Progenitor cell of endocrine pancreas (in vitro differentiated cells): Measurements from ENCODE around the gene CCDC28B. TPM values are rescaled to one million over a fixed set of nuclear protein-coding genes. Genes with fewer than 3 reads are reported as not detected.
A peak's percentile ranks its signal among the peaks of the same experiment; 100 is the strongest.

Experiments used
- DNase-seq: peaks from one replicate; pipeline ENCODE4 v3.0.0; 2021; ENCODE audit warnings: low spot score; ENCODE audit not compliant: unreplicated experiment
- H3K27ac Mint-ChIP-seq: 2 replicates; pipeline ENCODE4 v1.8.0; 2021; ENCODE audit warnings: mild to moderate bottlenecking, moderate library complexity, mixed read lengths
- H3K27me3 Mint-ChIP-seq: 2 replicates; pipeline ENCODE4 v1.8.0; 2021; ENCODE audit warnings: mixed read lengths
- H3K36me3 Mint-ChIP-seq: 2 replicates; pipeline ENCODE4 v1.8.0; 2022; ENCODE audit warnings: mixed read lengths; ENCODE audit not compliant: insufficient read depth
- H3K4me1 Mint-ChIP-seq: 2 replicates; pipeline ENCODE4 v1.8.0; 2021; ENCODE audit warnings: low read depth, mixed read lengths
- H3K4me3 Mint-ChIP-seq: 2 replicates; pipeline ENCODE4 v1.8.0; 2021; ENCODE audit warnings: low read depth, mild to moderate bottlenecking, moderate library complexity, mixed read lengths
- H3K9me3 Mint-ChIP-seq: 2 replicates; pipeline ENCODE4 v1.8.0; 2021; ENCODE audit warnings: low read depth, mixed read lengths
- total RNA-seq: library from RNA; stranded (reverse); gene quantifications from 2 replicates; pipeline ENCODE4 v1.2.1, GENCODE V29; 2021
- TF ChIP-seq, protein P1 (sequence below): fragments of 200-600 bp; sonication (generic); IDR thresholded peaks from one replicate; pipeline ENCODE4 v1.5.0; 2021; ENCODE audit warnings: antibody characterized with exemption, mild to moderate bottlenecking; ENCODE audit not compliant: unreplicated experiment

The CCDC28B gene
- total RNA-seq, 1 donor from 2014 or later = 15.5 TPM

DNA sequence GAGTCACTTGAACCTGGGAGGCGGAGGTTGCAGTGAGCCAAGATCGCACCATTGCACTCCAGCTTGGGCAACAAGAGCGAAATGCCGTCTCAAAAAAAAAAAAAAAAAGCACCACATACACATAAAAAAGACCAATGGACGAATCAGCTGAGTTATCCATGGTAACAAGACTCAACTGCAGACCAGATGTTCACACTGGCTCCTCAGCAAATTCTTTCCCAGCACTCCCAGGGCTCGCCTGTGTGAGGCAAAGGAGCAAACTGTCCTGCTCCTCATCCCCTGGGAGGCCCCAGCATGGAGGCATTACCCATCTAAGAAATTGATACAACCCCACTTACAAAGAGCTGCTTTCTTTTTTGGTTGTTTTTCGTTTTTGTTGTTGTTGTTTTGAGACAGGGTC is 18.6 kb downstream of the CCDC28B start:
- TF ChIP-seq, protein P1, sequence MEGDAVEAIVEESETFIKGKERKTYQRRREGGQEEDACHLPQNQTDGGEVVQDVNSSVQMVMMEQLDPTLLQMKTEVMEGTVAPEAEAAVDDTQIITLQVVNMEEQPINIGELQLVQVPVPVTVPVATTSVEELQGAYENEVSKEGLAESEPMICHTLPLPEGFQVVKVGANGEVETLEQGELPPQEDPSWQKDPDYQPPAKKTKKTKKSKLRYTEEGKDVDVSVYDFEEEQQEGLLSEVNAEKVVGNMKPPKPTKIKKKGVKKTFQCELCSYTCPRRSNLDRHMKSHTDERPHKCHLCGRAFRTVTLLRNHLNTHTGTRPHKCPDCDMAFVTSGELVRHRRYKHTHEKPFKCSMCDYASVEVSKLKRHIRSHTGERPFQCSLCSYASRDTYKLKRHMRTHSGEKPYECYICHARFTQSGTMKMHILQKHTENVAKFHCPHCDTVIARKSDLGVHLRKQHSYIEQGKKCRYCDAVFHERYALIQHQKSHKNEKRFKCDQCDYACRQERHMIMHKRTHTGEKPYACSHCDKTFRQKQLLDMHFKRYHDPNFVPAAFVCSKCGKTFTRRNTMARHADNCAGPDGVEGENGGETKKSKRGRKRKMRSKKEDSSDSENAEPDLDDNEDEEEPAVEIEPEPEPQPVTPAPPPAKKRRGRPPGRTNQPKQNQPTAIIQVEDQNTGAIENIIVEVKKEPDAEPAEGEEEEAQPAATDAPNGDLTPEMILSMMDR = no peak
- H3K27me3 Mint-ChIP-seq = no peaks in the 10 kb centered on the region
- H3K36me3 Mint-ChIP-seq = peaks cover 4% of the 10 kb centered on the region
- DNase-seq = no peak
- H3K9me3 Mint-ChIP-seq = no peaks in the 10 kb centered on the region
- H3K4me3 Mint-ChIP-seq = no peak overlapping the region
- peaks cover 22% of the 10 kb centered on the region for H3K4me1 Mint-ChIP-seq
- H3K27ac Mint-ChIP-seq = no peak overlapping the region

GRCh38 chr1:32220746-32221580 is 20.6 kb downstream of the CCDC28B start:
- Mint-ChIP-seq H3K9me3 (no peaks in the 10 kb centered on the region), H3K4me1 (peaks cover 23% of the 10 kb centered on the region), H3K27me3 (no peaks in the 10 kb centered on the region), H3K27ac (peak overlapping the region; percentile 98), H3K4me3 (peak overlapping the region; percentile 98), H3K36me3 (peaks cover 6% of the 10 kb centered on the region)
- TF ChIP-seq, protein P1 = no peak
- DNase-seq = no peak

DNA sequence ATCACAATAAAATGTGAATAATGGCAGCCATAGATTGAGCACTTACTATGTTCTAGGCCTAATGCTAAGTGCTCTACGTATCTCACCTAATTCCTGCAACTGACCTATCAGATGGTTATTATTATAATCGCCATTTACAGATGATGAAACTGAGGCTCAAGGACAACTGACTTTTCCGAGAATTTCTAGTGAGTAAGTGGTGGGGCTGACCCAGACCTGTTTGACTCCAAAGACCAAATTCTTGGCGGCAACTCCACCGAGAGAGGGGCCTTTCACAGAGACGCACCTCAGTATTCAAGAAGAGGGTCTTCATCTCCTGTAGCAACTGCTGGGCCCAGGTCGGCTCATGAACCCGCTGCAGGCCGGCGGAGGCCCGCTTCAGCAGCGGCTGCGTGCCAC is 21.2 kb downstream of the CCDC28B start:
- peak overlapping the region; percentile 98 for H3K4me3 Mint-ChIP-seq
- DNase-seq = no peak
- peak overlapping the region; percentile 98 for H3K27ac Mint-ChIP-seq
- H3K27me3 Mint-ChIP-seq = no peaks in the 10 kb centered on the region
- H3K36me3 Mint-ChIP-seq = peaks cover 6% of the 10 kb centered on the region
- TF ChIP-seq, protein P1 = no peak
- H3K4me1 Mint-ChIP-seq = peaks cover 22% of the 10 kb centered on the region
- H3K9me3 Mint-ChIP-seq = no peaks in the 10 kb centered on the region

DNA sequence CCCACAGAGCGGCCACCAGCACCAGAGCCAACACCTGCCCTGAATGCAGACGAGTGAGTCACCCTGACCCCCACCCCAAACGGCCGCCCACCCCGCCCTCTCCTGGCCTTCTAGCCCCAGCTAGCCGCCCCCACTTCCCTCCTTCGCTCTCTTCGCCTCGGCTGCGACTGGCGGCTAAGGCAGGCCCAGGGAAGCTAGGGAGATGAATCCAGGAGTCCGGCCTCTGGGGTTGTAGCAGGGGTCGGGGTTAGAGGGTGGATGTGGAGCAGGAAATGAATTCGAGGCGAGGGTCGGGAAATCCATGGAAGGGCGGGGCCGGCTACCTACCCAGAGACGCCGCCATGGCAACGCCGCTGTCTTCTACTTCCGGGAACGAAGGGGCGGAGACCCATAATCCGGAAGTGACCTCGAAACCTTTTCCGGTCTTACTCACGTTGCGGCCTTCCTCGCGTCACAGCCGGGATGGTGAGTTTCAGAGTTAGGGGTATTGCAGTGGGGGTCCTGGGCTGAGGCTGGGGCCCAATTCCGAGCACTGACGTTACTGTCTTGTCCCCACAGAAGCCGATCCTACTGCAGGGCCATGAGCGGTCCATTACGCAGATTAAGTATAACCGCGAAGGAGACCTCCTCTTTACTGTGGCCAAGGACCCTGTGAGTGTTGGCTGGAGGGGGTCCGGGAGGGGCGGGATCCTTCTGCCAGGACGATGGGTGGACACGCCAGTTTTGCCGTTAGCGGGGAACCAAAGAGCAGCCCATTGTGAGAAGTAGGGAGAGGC is 21.8 kb downstream of the CCDC28B start, which contains the start of the genes EIF3I and TMEM234:
Gene EIF3I (plus strand): TSS at position 428 of the 776 bp plus-strand sequence. CDS start 35 bp downstream, at position 463.
Gene TMEM234 (minus strand): TSS at position 374 of the 776 bp plus-strand sequence. CDS start 31 bp downstream, at position 343.
- peaks cover 6% of the 10 kb centered on the region for H3K36me3 Mint-ChIP-seq
- peak; percentile 76 for DNase-seq
- no peaks in the 10 kb centered on the region for H3K9me3 Mint-ChIP-seq
- H3K4me1 Mint-ChIP-seq = peaks cover 22% of the 10 kb centered on the region
- H3K27ac Mint-ChIP-seq = peak within 1 kb of the TSS; percentile 98
- no peaks in the 10 kb centered on the region for H3K27me3 Mint-ChIP-seq
- TF ChIP-seq, protein P1 = no peak
- peak within 1 kb of the TSS; percentile 98 for H3K4me3 Mint-ChIP-seq

DNA sequence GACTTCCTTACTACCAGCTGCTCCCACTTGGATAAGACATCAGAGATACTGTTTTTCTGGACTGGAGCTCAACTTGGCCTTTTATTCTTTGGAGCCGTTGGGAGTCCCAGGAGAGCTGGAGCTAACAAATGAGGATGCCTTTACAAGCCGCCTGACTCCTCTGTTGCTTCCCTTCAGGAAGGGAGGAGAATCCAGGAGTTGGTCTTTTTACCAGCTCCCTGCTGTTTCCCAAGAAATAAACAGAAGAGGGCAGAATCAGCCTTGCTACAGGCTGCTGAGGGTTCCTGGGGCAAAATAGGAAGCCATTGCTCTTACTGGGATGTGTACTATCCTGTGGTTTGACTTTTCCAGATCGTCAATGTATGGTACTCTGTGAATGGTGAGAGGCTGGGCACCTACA is 23.3 kb downstream of the CCDC28B start:
- TF ChIP-seq, protein P1 = no peak
- H3K9me3 Mint-ChIP-seq = no peaks in the 10 kb centered on the region
- H3K27me3 Mint-ChIP-seq = no peaks in the 10 kb centered on the region
- peaks cover 12% of the 10 kb centered on the region for H3K36me3 Mint-ChIP-seq
- DNase-seq = no peak
- peaks cover 22% of the 10 kb centered on the region for H3K4me1 Mint-ChIP-seq
- peak overlapping the region; percentile 98 for H3K4me3 Mint-ChIP-seq
- H3K27ac Mint-ChIP-seq = peak overlapping the region; percentile 71
